Astrocyte (in vitro differentiated cells and primary cell): ENCODE measurements around the gene COL11A2. TPM values are rescaled to one million over a fixed set of nuclear protein-coding genes. Genes with fewer than 3 reads are reported as not detected.

Source experiments
- DNase-seq: peaks from one replicate; pipeline ENCODE4 v3.0.0-alpha.2; 2010; ENCODE audit warnings: low read depth
- FAIRE-seq: peaks from 2 replicates; lab custom pipeline; 2011; peaks lifted over from hg19 to GRCh38; lab: Jason Lieb, UNC
- H2AFZ ChIP-seq: 2 replicates; pipeline ENCODE4 v1.6.0; 2012; ENCODE audit warnings: low read depth, low read length, inconsistent platforms
- H3K27ac ChIP-seq: 2 replicates; pipeline ENCODE4 v1.5.1; 2011; ENCODE audit warnings: low read depth, low read length, inconsistent platforms
- H3K27me3 ChIP-seq: 2 replicates; pipeline ENCODE4 v1.6.0; 2011; ENCODE audit warnings: low read length, inconsistent platforms; ENCODE audit not compliant: insufficient read depth
- H3K36me3 ChIP-seq: 2 replicates; pipeline ENCODE4 v1.5.1; 2011; ENCODE audit warnings: low read length, inconsistent platforms; ENCODE audit not compliant: insufficient read depth
- H3K4me1 ChIP-seq: 2 replicates; pipeline ENCODE4 v1.5.1; 2011; ENCODE audit warnings: low read length, inconsistent platforms; ENCODE audit not compliant: insufficient read depth
- H3K4me2 ChIP-seq: 2 replicates; pipeline ENCODE4 v1.6.0; 2012; ENCODE audit warnings: low read length, inconsistent platforms
- H3K4me3 ChIP-seq: 2 replicates; pipeline ENCODE4 v1.5.1; 2011; ENCODE audit warnings: low read depth, mild to moderate bottlenecking, low read length, inconsistent platforms; ENCODE audit not compliant: insufficient read depth
- H3K79me2 ChIP-seq: 2 replicates; pipeline ENCODE4 v1.6.0; 2012; ENCODE audit warnings: mild to moderate bottlenecking, low read length, inconsistent platforms; ENCODE audit not compliant: insufficient read depth
- H3K9ac ChIP-seq: 2 replicates; pipeline ENCODE4 v1.6.0; 2012; ENCODE audit warnings: mild to moderate bottlenecking, low read length, inconsistent platforms
- H3K9me3 ChIP-seq: 2 replicates; pipeline ENCODE4 v1.5.1; 2012; ENCODE audit warnings: low read depth, mild to moderate bottlenecking, low read length, inconsistent platforms; ENCODE audit not compliant: insufficient read depth
- H4K20me1 ChIP-seq: 2 replicates; pipeline ENCODE4 v1.6.0; 2012; ENCODE audit warnings: low read length, inconsistent platforms; ENCODE audit not compliant: insufficient read depth
- H3K27ac Mint-ChIP-seq: one replicate; pipeline ENCODE4 v1.8.0; 2021; ENCODE audit warnings: mild to moderate bottlenecking, mixed read lengths; ENCODE audit not compliant: unreplicated experiment
- H3K27me3 Mint-ChIP-seq: one replicate; pipeline ENCODE4 v1.8.0; 2021; ENCODE audit warnings: low read depth, mixed read lengths; ENCODE audit not compliant: unreplicated experiment
- H3K36me3 Mint-ChIP-seq: one replicate; pipeline ENCODE4 v1.8.0; 2021; ENCODE audit warnings: low read depth, mixed read lengths; ENCODE audit not compliant: unreplicated experiment
- H3K4me1 Mint-ChIP-seq: one replicate; pipeline ENCODE4 v1.8.0; 2021; ENCODE audit warnings: low read depth, mixed read lengths; ENCODE audit not compliant: unreplicated experiment
- H3K4me3 Mint-ChIP-seq: one replicate; pipeline ENCODE4 v1.8.0; 2021; ENCODE audit warnings: mild to moderate bottlenecking, moderate library complexity, mixed read lengths; ENCODE audit not compliant: unreplicated experiment
- H3K9me3 Mint-ChIP-seq: one replicate; pipeline ENCODE4 v1.8.0; 2021; ENCODE audit warnings: mild to moderate bottlenecking, mixed read lengths; ENCODE audit not compliant: unreplicated experiment
- EZH2 ChIP-seq: IDR thresholded peaks from 2 replicates; pipeline ENCODE4 v1.6.1; 2012; ENCODE audit warnings: mild to moderate bottlenecking, low read length, inconsistent platforms; ENCODE audit not compliant: insufficient read depth
- total RNA-seq: library from RNA; stranded (reverse); gene quantifications from 2 replicates; pipeline ENCODE4 v1.2.1, GENCODE V29; 2021
- TF ChIP-seq, protein P1 (sequence below): IDR thresholded peaks from 2 replicates; pipeline ENCODE4 v1.5.1; 2011; ENCODE audit warnings: low read depth, mild to moderate bottlenecking, inconsistent platforms, low read length, moderate library complexity; ENCODE audit not compliant: insufficient read depth

The COL11A2 gene
- total RNA-seq, 1 donor from 2014 or later, result 1.3 TPM

DNA sequence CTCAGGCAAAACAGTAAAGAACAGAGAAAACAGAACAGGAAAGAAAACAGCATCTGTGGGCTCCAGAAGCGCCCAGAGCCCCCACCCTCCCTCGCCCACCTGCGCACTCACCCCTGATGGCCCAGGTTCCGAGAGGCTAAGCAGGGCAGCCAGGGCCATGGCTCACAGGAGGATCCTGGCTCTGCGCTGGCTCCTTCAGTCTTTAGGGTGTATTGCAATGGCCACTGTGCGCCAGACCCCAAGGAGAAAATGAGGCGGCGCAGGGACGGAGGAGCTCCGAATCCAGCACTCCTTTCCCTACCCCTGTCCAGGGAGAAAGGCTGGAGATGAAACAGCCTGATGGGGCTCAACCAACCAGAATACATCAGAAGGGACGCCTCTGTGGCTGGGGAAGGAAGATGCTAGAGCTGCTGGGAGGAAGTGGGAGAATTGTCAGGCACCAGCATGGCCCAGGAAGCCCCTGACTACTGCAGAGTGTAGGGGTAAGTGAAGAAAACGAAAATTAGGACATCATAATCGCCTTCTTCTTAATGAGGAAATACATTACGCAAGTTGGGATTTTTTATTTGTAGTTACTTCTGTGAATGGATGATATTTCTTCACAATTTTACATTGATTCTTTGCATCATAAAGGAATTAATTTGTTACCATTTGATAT lies 49.0 kb downstream of the COL11A2 start:
- H3K36me3 ChIP-seq, result no peaks in the 10 kb centered on the region
- no peaks in the 10 kb centered on the region for H3K9me3 ChIP-seq
- H3K27me3 Mint-ChIP-seq, result peaks cover 22% of the 10 kb centered on the region
- FAIRE-seq (no peak), DNase-seq (no peak)
- no peaks in the 10 kb centered on the region for H3K4me1 Mint-ChIP-seq
- no peak overlapping the region for H3K27ac Mint-ChIP-seq
- peaks cover 2% of the 10 kb centered on the region for H3K36me3 Mint-ChIP-seq
- no peak overlapping the region for H3K9ac ChIP-seq
- TF ChIP-seq EZH2, result no peak
- TF ChIP-seq, protein P1, sequence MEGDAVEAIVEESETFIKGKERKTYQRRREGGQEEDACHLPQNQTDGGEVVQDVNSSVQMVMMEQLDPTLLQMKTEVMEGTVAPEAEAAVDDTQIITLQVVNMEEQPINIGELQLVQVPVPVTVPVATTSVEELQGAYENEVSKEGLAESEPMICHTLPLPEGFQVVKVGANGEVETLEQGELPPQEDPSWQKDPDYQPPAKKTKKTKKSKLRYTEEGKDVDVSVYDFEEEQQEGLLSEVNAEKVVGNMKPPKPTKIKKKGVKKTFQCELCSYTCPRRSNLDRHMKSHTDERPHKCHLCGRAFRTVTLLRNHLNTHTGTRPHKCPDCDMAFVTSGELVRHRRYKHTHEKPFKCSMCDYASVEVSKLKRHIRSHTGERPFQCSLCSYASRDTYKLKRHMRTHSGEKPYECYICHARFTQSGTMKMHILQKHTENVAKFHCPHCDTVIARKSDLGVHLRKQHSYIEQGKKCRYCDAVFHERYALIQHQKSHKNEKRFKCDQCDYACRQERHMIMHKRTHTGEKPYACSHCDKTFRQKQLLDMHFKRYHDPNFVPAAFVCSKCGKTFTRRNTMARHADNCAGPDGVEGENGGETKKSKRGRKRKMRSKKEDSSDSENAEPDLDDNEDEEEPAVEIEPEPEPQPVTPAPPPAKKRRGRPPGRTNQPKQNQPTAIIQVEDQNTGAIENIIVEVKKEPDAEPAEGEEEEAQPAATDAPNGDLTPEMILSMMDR, result no peak
- no peaks in the 10 kb centered on the region for H3K79me2 ChIP-seq
- H3K27me3 ChIP-seq, result peaks cover 23% of the 10 kb centered on the region
- no peak overlapping the region for H3K4me3 Mint-ChIP-seq
- H3K27ac ChIP-seq, result no peak overlapping the region
- no peak overlapping the region for H2AFZ ChIP-seq
- H3K4me1 ChIP-seq, result no peaks in the 10 kb centered on the region
- H4K20me1 ChIP-seq, result no peaks in the 10 kb centered on the region
- H3K9me3 Mint-ChIP-seq, result no peaks in the 10 kb centered on the region
- H3K4me2 ChIP-seq, result no peak overlapping the region
- no peak overlapping the region for H3K4me3 ChIP-seq

DNA sequence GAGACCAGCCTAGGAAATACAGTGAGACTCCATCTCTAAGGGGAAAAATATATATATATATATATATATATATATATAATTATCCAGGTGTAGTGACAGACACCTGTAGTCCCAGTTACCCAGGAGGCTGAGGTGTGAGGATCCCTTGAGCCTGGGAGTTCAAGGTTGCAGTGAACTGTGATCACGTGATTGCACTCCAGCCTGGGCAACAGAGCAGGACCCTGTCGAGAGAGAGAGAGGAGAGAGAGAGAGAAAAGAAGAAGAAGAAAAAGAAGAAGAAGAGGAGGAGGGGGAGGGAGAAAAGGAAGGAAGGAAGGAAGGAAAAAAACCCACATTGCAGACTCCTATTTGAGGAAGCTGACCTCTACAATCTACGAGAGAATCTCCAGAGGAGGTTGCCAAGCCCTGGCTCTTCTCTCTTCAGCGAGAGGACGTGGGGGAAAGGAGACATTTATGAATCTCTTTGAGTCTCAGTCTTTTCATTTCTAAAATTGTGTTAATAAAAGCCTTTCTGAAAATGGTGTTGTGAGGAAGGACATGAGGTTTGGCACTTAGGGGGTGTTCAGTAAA lies 49.7 kb downstream of the COL11A2 start:
- FAIRE-seq (no peak), DNase-seq (no peak)
- Histone ChIP-seq H3K27ac (no peak overlapping the region), H4K20me1 (no peaks in the 10 kb centered on the region), H3K27me3 (peaks cover 23% of the 10 kb centered on the region), H3K9ac (no peak overlapping the region), H3K4me3 (no peak overlapping the region), H3K9me3 (no peaks in the 10 kb centered on the region), H2AFZ (no peak overlapping the region), H3K79me2 (no peaks in the 10 kb centered on the region), H3K4me2 (no peak overlapping the region), H3K36me3 (no peaks in the 10 kb centered on the region), H3K4me1 (no peaks in the 10 kb centered on the region)
- Mint-ChIP-seq H3K9me3 (no peaks in the 10 kb centered on the region), H3K27ac (no peak overlapping the region), H3K36me3 (peaks cover 2% of the 10 kb centered on the region), H3K4me1 (no peaks in the 10 kb centered on the region), H3K4me3 (no peak overlapping the region), H3K27me3 (peaks cover 20% of the 10 kb centered on the region)
- TF ChIP-seq EZH2, result no peak
- TF ChIP-seq, protein P1, result no peak

DNA sequence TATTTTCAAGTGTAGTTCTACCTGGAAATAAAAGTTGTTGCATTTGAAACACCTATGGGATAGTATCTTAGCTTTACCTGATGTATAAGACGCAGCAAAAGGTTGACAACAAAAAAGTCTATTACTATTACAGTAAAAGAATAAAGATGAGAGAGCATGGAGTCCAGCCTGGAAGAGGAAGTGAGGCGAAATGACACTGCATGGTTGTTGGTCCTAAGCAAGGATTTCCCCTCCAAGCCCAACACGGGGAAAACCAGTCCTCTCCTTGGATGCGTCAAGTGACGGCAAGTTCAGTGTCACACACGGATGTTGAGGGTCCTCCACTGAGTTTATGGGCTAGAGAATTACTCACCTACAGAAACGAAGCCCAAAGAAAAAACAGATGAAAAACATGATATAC lies 51.7 kb downstream of the COL11A2 start:
- TF ChIP-seq EZH2, result no peak
- TF ChIP-seq, protein P1, result no peak
- H3K9ac ChIP-seq, result no peak overlapping the region
- no peak overlapping the region for H3K4me2 ChIP-seq
- H4K20me1 ChIP-seq, result no peaks in the 10 kb centered on the region
- H3K36me3 ChIP-seq, result no peaks in the 10 kb centered on the region
- H3K79me2 ChIP-seq, result no peaks in the 10 kb centered on the region
- peaks cover 2% of the 10 kb centered on the region for H3K36me3 Mint-ChIP-seq
- H3K27me3 Mint-ChIP-seq, result peaks cover 20% of the 10 kb centered on the region
- no peak overlapping the region for H3K27ac ChIP-seq
- no peak overlapping the region for H3K27ac Mint-ChIP-seq
- H2AFZ ChIP-seq, result no peak overlapping the region
- DNase-seq, result no peak
- no peak overlapping the region for H3K4me3 ChIP-seq
- no peaks in the 10 kb centered on the region for H3K9me3 Mint-ChIP-seq
- no peaks in the 10 kb centered on the region for H3K4me1 Mint-ChIP-seq
- H3K4me1 ChIP-seq, result no peaks in the 10 kb centered on the region
- FAIRE-seq, result no peak
- H3K4me3 Mint-ChIP-seq, result no peak overlapping the region
- no peaks in the 10 kb centered on the region for H3K9me3 ChIP-seq
- peaks cover 23% of the 10 kb centered on the region for H3K27me3 ChIP-seq
